Activated naive CD8-positive, alpha-beta T cell treated with anti-CD3 and anti-CD28 coated beads, Interleukin-2, amount 50 U/mL, for 24 hours (primary cell): Measurements from ENCODE around the gene RFX3.

ENCODE experiments used
- ATAC-seq: fragments of 150-1000 bp; cut with Tn5 transposase; one replicate; pipeline ENCODE4 v1.10.0; 2021
- DNase-seq: peaks from one replicate; pipeline ENCODE4 v3.0.0; 2021
- H3K27ac Mint-ChIP-seq: one replicate; pipeline ENCODE4 v1.8.0; 2021; ENCODE audit warnings: mild to moderate bottlenecking, mixed read lengths
- H3K27me3 Mint-ChIP-seq: one replicate; pipeline ENCODE4 v1.8.0; 2021; ENCODE audit warnings: mixed read lengths
- H3K36me3 Mint-ChIP-seq: one replicate; pipeline ENCODE4 v1.8.0; 2021; ENCODE audit warnings: low read depth, mixed read lengths
- H3K4me1 Mint-ChIP-seq: one replicate; pipeline ENCODE4 v1.8.0; 2021; ENCODE audit warnings: mixed read lengths
- H3K4me3 Mint-ChIP-seq: one replicate; pipeline ENCODE4 v1.8.0; 2021; ENCODE audit warnings: mild to moderate bottlenecking, moderate library complexity, mixed read lengths
- H3K9me3 Mint-ChIP-seq: one replicate; pipeline ENCODE4 v1.8.0; 2021; ENCODE audit warnings: mixed read lengths

RFX3 gene

GRCh38 chr9:3446313-3446712, 79.5 kb downstream of the RFX3 start:
- Mint-ChIP-seq H3K27me3 (no peaks in the 10 kb centered on the region), H3K9me3 (peaks cover 3% of the 10 kb centered on the region), H3K27ac (no peak overlapping the region), H3K4me1 (peaks cover 4% of the 10 kb centered on the region), H3K4me3 (no peak overlapping the region), H3K36me3 (peaks cover 3% of the 10 kb centered on the region)
- ATAC-seq = no peak
- no peak for DNase-seq

- DNase-seq (no peak), ATAC-seq (no peak)
- H3K9me3 Mint-ChIP-seq = peaks cover 3% of the 10 kb centered on the region
- peaks cover 11% of the 10 kb centered on the region for H3K4me1 Mint-ChIP-seq
- no peak overlapping the region for H3K4me3 Mint-ChIP-seq
- no peak overlapping the region for H3K27ac Mint-ChIP-seq
- H3K36me3 Mint-ChIP-seq = no peaks in the 10 kb centered on the region
- H3K27me3 Mint-ChIP-seq = no peaks in the 10 kb centered on the region
Measured at GRCh38 chr9:3444016-3444415, 81.8 kb downstream of the RFX3 start.

- Mint-ChIP-seq H3K27me3 (no peaks in the 10 kb centered on the region), H3K9me3 (peaks cover 3% of the 10 kb centered on the region), H3K27ac (no peak overlapping the region), H3K36me3 (no peaks in the 10 kb centered on the region), H3K4me3 (no peak overlapping the region), H3K4me1 (peaks cover 9% of the 10 kb centered on the region)
- peak; percentile 38 for DNase-seq
- ATAC-seq = peak; percentile 69
Measured at GRCh38 chr9:3441197-3441816, 84.5 kb downstream of the RFX3 start.

GRCh38 chr9:3436629-3437420, 89.0 kb downstream of the RFX3 start:
- ATAC-seq (no peak), DNase-seq (no peak)
- H3K4me3 Mint-ChIP-seq = no peak overlapping the region
- H3K27ac Mint-ChIP-seq = no peak overlapping the region
- H3K27me3 Mint-ChIP-seq = no peaks in the 10 kb centered on the region
- H3K9me3 Mint-ChIP-seq = no peaks in the 10 kb centered on the region
- H3K36me3 Mint-ChIP-seq = peaks cover 10% of the 10 kb centered on the region
- peaks cover 9% of the 10 kb centered on the region for H3K4me1 Mint-ChIP-seq

GRCh38 chr9:3435732-3436131, 90.1 kb downstream of the RFX3 start:
- peaks cover 3% of the 10 kb centered on the region for H3K4me1 Mint-ChIP-seq
- no peak overlapping the region for H3K4me3 Mint-ChIP-seq
- no peaks in the 10 kb centered on the region for H3K9me3 Mint-ChIP-seq
- H3K27ac Mint-ChIP-seq = no peak overlapping the region
- no peaks in the 10 kb centered on the region for H3K27me3 Mint-ChIP-seq
- ATAC-seq (no peak), DNase-seq (no peak)
- peaks cover 10% of the 10 kb centered on the region for H3K36me3 Mint-ChIP-seq

- Mint-ChIP-seq H3K9me3 (no peaks in the 10 kb centered on the region), H3K36me3 (peaks cover 12% of the 10 kb centered on the region), H3K4me1 (no peaks in the 10 kb centered on the region), H3K27me3 (no peaks in the 10 kb centered on the region), H3K4me3 (no peak overlapping the region), H3K27ac (no peak overlapping the region)
- DNase-seq = no peak
- no peak for ATAC-seq
Measured at GRCh38 chr9:3434594-3434993, 91.2 kb downstream of the RFX3 start.

GRCh38 chr9:3433754-3434153, 92.0 kb downstream of the RFX3 start:
- Mint-ChIP-seq H3K9me3 (no peaks in the 10 kb centered on the region), H3K27ac (no peak overlapping the region), H3K4me3 (no peak overlapping the region), H3K36me3 (peaks cover 13% of the 10 kb centered on the region), H3K4me1 (no peaks in the 10 kb centered on the region), H3K27me3 (no peaks in the 10 kb centered on the region)
- ATAC-seq (no peak), DNase-seq (no peak)

- peaks cover 15% of the 10 kb centered on the region for H3K36me3 Mint-ChIP-seq
- ATAC-seq (no peak), DNase-seq (no peak)
- no peaks in the 10 kb centered on the region for H3K9me3 Mint-ChIP-seq
- H3K4me3 Mint-ChIP-seq = no peak overlapping the region
- H3K27ac Mint-ChIP-seq = no peak overlapping the region
- H3K4me1 Mint-ChIP-seq = no peaks in the 10 kb centered on the region
- no peaks in the 10 kb centered on the region for H3K27me3 Mint-ChIP-seq
Measured at GRCh38 chr9:3433066-3433465, 92.7 kb downstream of the RFX3 start.

GRCh38 chr9:3431890-3432289, 93.9 kb downstream of the RFX3 start:
- H3K9me3 Mint-ChIP-seq = peaks cover 2% of the 10 kb centered on the region
- no peaks in the 10 kb centered on the region for H3K4me1 Mint-ChIP-seq
- no peaks in the 10 kb centered on the region for H3K27me3 Mint-ChIP-seq
- no peak overlapping the region for H3K27ac Mint-ChIP-seq
- no peak for DNase-seq
- no peak for ATAC-seq
- peaks cover 15% of the 10 kb centered on the region for H3K36me3 Mint-ChIP-seq
- no peak overlapping the region for H3K4me3 Mint-ChIP-seq

- no peak overlapping the region for H3K4me3 Mint-ChIP-seq
Measured at GRCh38 chr9:3419893-3420292, 105.9 kb downstream of the RFX3 start.

GRCh38 chr9:3415906-3416305, 109.9 kb downstream of the RFX3 start:
- no peak overlapping the region for H3K27ac Mint-ChIP-seq
- peaks cover 2% of the 10 kb centered on the region for H3K36me3 Mint-ChIP-seq
- ATAC-seq (no peak), DNase-seq (no peak)
- no peak overlapping the region for H3K4me3 Mint-ChIP-seq
- H3K9me3 Mint-ChIP-seq = no peaks in the 10 kb centered on the region
- H3K27me3 Mint-ChIP-seq = no peaks in the 10 kb centered on the region
- H3K4me1 Mint-ChIP-seq = peaks cover 1% of the 10 kb centered on the region

More at GRCh38 chr9:3419893-3420292, 105.9 kb downstream of the RFX3 start:
- Mint-ChIP-seq H3K36me3 (peaks cover 10% of the 10 kb centered on the region), H3K9me3 (no peaks in the 10 kb centered on the region), H3K4me1 (peaks cover 1% of the 10 kb centered on the region), H3K27me3 (no peaks in the 10 kb centered on the region), H3K27ac (no peak overlapping the region)
- ATAC-seq (no peak), DNase-seq (no peak)

- no peak overlapping the region for H3K4me3 Mint-ChIP-seq
- no peaks in the 10 kb centered on the region for H3K27me3 Mint-ChIP-seq
- ATAC-seq (no peak), DNase-seq (no peak)
- H3K4me1 Mint-ChIP-seq = peaks cover 1% of the 10 kb centered on the region
- H3K36me3 Mint-ChIP-seq = peaks cover 2% of the 10 kb centered on the region
- no peak overlapping the region for H3K27ac Mint-ChIP-seq
- H3K9me3 Mint-ChIP-seq = no peaks in the 10 kb centered on the region
Measured at GRCh38 chr9:3413984-3414383, 111.8 kb downstream of the RFX3 start.

- DNase-seq (no peak), ATAC-seq (no peak)
- Mint-ChIP-seq H3K4me1 (no peaks in the 10 kb centered on the region), H3K27ac (no peak overlapping the region), H3K27me3 (no peaks in the 10 kb centered on the region), H3K4me3 (no peak overlapping the region), H3K9me3 (no peaks in the 10 kb centered on the region), H3K36me3 (peaks cover 2% of the 10 kb centered on the region)
Measured at GRCh38 chr9:3410461-3410860, 115.3 kb downstream of the RFX3 start.

GRCh38 chr9:3409453-3409852, 116.3 kb downstream of the RFX3 start:
- H3K4me3 Mint-ChIP-seq = no peak overlapping the region
- no peaks in the 10 kb centered on the region for H3K9me3 Mint-ChIP-seq
- no peaks in the 10 kb centered on the region for H3K27me3 Mint-ChIP-seq
- H3K27ac Mint-ChIP-seq = no peak overlapping the region
- ATAC-seq (no peak), DNase-seq (no peak)
- peaks cover 8% of the 10 kb centered on the region for H3K4me1 Mint-ChIP-seq
- H3K36me3 Mint-ChIP-seq = peaks cover 2% of the 10 kb centered on the region

- Mint-ChIP-seq H3K4me1 (peaks cover 43% of the 10 kb centered on the region), H3K9me3 (no peaks in the 10 kb centered on the region), H3K27ac (peak overlapping the region; percentile 75), H3K4me3 (no peak overlapping the region), H3K27me3 (no peaks in the 10 kb centered on the region), H3K36me3 (peaks cover 2% of the 10 kb centered on the region)
- DNase-seq = no peak
- ATAC-seq = peak; percentile 91
Measured at GRCh38 chr9:3403315-3403714, 122.5 kb downstream of the RFX3 start.
